Lower lobe of right lung (tissue), 2 donors: Measurements from ENCODE around the gene PRDM16. TPM values are rescaled to one million over a fixed set of nuclear protein-coding genes. Genes with fewer than 3 reads are reported as not detected.

Experiments
- ATAC-seq, 2 donors: fragments of 200-7000 bp; cut with Tn5 transposase; one replicate each; pipeline ENCODE4 v1.9.1; 2020 to 2022; ENCODE audit warnings: mild to moderate bottlenecking in 2 of 2, moderate library complexity in 2 of 2
- DNase-seq: peaks from one replicate; pipeline ENCODE4 v3.0.0-alpha.2; 2020
- H3K27ac ChIP-seq: fragments of 200-600 bp; one replicate; pipeline ENCODE4 v1.8.0; 2022
- H3K27me3 ChIP-seq: fragments of 200-600 bp; one replicate; pipeline ENCODE4 v1.8.0; 2022; ENCODE audit warnings: low read depth
- H3K36me3 ChIP-seq: fragments of 200-600 bp; one replicate; pipeline ENCODE4 v1.8.0; 2022; ENCODE audit warnings: mild to moderate bottlenecking
- H3K4me1 ChIP-seq: fragments of 200-600 bp; one replicate; pipeline ENCODE4 v1.8.0; 2022
- H3K4me3 ChIP-seq: fragments of 200-600 bp; one replicate; pipeline ENCODE4 v1.8.0; 2022; ENCODE audit warnings: mild to moderate bottlenecking
- H3K9me3 ChIP-seq: fragments of 200-600 bp; one replicate; pipeline ENCODE4 v1.8.0; 2022
- intact Hi-C: fragments of 100-400 bp; cut with DNase I; formaldehyde crosslinking; loops from one replicate; pipeline ENCODE4 v1.11.0; 2022
- total RNA-seq: library from RNA; stranded (reverse); fragmentation: NEBNext Ultra II Directional; extraction: Animal tissue kit (Norgen Biotek cat#: 25700); gene quantifications from one replicate; pipeline ENCODE4 v1.2.1, GENCODE V29; 2021
- TF ChIP-seq, protein P1 (sequence below): fragments of 200-600 bp; IDR thresholded peaks from one replicate; pipeline ENCODE4 v1.8.0; 2022; ENCODE audit warnings: antibody characterized with exemption, mild to moderate bottlenecking
- donor health status: DM: no; HTN: yes; CAD: no; lungs with severe emphysema.

Gene PRDM16
- total RNA-seq, 1 donor from 2014 or later, result 19.2 TPM

DNA sequence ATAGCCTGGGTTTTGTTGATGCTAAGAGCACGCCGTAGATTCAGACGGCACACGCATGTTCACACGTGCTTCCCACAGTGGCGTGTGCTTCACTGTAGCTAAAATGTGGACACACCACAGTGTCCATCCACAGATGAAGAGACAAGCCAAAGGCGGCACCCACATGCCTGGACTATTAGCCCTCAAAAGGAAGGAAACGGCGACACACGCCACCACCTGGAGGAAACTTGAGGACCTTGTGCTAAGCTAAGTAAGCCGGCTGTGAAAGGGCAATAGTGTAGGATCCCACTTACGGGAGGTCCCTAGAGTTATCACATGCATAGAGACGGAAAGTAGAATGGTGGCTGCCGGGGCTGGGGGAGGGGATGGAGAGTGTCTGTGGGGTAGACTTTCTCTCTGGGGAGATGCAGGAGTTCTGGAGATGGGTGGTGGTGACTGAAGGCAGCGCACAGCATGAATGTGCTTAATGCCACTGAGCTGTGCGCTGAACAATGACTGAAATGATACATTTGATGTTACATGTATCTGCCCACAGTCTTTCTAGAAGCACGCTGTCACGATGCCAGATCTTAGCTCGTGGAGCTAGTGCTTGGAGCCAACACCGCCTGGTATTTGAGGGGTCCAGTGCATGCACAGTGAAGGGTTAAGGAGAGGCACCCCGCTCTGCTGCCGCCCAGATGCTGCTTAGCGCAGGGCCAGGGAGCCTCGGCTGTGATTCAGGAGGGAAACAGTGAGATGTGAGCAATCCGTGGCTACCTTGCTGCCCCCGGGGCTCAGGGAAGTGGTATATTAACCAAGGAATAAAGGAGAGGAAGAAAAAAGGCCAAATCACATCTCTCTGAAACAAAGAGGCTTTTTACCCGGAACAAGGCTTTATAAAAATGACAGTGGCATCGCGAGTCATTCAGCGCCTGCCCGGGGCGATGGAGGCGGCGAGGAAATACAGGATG lies 103.7 kb downstream of the PRDM16 start:
- peaks cover 48% of the 10 kb centered on the region for H3K4me1 ChIP-seq
- intact Hi-C loops, result no loop called here
- TF ChIP-seq, protein P1, sequence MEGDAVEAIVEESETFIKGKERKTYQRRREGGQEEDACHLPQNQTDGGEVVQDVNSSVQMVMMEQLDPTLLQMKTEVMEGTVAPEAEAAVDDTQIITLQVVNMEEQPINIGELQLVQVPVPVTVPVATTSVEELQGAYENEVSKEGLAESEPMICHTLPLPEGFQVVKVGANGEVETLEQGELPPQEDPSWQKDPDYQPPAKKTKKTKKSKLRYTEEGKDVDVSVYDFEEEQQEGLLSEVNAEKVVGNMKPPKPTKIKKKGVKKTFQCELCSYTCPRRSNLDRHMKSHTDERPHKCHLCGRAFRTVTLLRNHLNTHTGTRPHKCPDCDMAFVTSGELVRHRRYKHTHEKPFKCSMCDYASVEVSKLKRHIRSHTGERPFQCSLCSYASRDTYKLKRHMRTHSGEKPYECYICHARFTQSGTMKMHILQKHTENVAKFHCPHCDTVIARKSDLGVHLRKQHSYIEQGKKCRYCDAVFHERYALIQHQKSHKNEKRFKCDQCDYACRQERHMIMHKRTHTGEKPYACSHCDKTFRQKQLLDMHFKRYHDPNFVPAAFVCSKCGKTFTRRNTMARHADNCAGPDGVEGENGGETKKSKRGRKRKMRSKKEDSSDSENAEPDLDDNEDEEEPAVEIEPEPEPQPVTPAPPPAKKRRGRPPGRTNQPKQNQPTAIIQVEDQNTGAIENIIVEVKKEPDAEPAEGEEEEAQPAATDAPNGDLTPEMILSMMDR, result no peak
- no peak for ATAC-seq
- H3K27me3 ChIP-seq, result peaks cover 10% of the 10 kb centered on the region
- H3K4me3 ChIP-seq, result no peak overlapping the region
- DNase-seq, result no peak
- H3K9me3 ChIP-seq, result no peaks in the 10 kb centered on the region
- H3K27ac ChIP-seq, result no peak overlapping the region
- H3K36me3 ChIP-seq, result no peaks in the 10 kb centered on the region

DNA sequence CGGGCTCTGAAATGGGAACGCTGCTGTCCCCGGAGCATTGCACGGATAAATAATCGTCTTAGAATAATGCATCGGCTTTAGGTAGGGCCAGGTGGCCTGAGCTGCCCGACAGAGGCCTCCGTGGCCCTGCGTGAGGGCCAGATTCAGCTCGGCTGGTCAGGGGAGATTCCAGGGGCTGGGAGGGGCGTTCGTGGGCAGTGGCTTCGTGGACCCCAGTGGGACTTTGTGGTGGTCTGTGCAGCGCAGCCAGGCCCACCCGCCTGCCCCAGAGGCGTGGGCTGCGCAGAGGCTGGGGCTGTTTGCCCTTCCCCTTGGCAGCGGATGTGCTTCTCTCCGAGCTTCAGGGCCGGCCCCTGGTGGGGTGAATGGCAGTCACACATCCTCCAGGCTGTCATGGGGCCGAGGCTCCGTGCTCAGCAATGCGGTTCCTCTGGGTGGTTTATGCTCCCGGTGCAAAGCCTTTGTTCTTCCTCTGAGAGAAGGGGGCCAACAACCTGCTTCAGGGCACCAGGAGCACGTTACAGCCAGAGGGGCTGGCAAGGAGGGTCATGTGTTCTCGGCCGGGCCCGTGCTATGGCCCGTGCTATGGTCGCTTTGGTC lies 104.5 kb downstream of the PRDM16 start:
- intact Hi-C loops, result no loop called here
- Histone ChIP-seq H3K4me1 (peaks cover 48% of the 10 kb centered on the region), H3K4me3 (no peak overlapping the region), H3K27ac (no peak overlapping the region), H3K27me3 (peaks cover 10% of the 10 kb centered on the region), H3K36me3 (no peaks in the 10 kb centered on the region), H3K9me3 (no peaks in the 10 kb centered on the region)
- no peak for DNase-seq
- no peak for ATAC-seq
- TF ChIP-seq, protein P1, result no peak

DNA sequence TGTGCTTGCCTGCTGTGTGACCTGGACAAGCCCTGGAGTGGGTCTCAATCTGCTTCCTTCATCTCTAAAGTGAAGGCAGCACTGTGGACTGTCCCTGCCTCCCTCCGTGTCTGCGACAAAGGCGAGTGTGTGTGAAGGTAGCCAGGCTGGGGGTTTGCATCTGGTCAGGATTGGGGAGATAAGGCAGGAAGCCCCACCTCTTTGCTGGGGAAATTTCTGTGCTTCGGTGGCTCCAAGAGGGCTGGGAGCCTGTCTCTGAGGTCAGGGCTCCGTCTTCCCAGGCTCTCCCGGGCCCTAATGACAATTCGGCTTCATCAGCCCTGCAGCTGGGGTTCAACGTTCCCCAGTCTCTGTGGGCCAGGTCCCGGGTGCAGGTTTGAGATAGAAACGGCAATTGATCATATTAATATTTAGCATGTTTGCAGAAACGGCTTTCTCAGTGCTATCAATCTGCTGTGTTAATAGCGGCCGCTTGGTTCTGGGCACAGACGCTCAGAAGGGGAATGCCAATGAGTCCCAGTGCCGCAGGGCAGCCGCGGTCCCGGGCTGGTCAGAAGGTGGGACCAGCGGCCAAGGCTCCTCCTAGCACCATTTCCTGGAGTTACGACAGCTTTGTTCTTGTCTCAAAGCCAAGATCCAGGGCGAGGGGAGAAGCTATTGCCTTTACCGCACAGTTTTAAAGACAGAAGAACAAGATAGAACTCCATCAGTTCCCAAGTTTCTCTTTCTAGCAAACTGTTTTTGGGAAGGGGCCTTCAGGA lies 105.7 kb downstream of the PRDM16 start:
- ATAC-seq (peak; percentile 77 to 81), DNase-seq (peak; percentile 81)
- Histone ChIP-seq H3K4me3 (peak overlapping the region; percentile 17), H3K9me3 (no peaks in the 10 kb centered on the region), H3K27ac (no peak overlapping the region), H3K36me3 (no peaks in the 10 kb centered on the region), H3K27me3 (peaks cover 7% of the 10 kb centered on the region), H3K4me1 (peaks cover 38% of the 10 kb centered on the region)
- TF ChIP-seq, protein P1, result no peak
- intact Hi-C loops, result no loop called here

DNA sequence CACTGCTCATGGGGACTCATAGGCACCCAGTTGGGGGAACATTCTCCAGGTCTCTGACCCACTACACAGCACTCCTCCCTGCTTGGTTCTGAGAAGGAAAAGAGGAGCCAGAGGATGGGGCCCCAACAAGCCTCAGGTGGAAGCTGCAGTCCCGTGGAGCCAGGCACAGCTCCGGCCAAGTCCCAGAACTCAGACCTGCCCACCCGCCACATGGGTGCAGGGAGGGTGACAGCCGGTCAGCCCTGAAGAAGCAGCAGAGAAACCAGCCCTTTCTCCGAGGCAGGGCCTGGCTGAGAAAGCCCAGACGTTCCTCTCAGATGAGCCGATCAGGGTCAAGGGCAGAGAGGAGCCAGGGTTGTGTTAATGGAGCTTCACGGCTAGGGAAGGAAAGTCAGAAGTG lies 106.5 kb downstream of the PRDM16 start:
- peaks cover 30% of the 10 kb centered on the region for H3K4me1 ChIP-seq
- H3K27ac ChIP-seq, result no peak overlapping the region
- no peaks in the 10 kb centered on the region for H3K9me3 ChIP-seq
- intact Hi-C loops, result no loop called here
- H3K4me3 ChIP-seq, result no peak overlapping the region
- H3K36me3 ChIP-seq, result no peaks in the 10 kb centered on the region
- ATAC-seq, result no peak
- TF ChIP-seq, protein P1, result no peak
- no peak for DNase-seq
- peaks cover 6% of the 10 kb centered on the region for H3K27me3 ChIP-seq

GRCh38 chr1:3176028-3176427 lies 107.0 kb downstream of the PRDM16 start:
- Histone ChIP-seq H3K9me3 (no peaks in the 10 kb centered on the region), H3K27ac (no peak overlapping the region), H3K4me1 (peaks cover 24% of the 10 kb centered on the region), H3K27me3 (peaks cover 6% of the 10 kb centered on the region), H3K36me3 (no peaks in the 10 kb centered on the region), H3K4me3 (no peak overlapping the region)
- TF ChIP-seq, protein P1, result no peak
- ATAC-seq (no peak), DNase-seq (no peak)
- intact Hi-C loops, result no loop called here
